Tibial artery (tissue), 4 donors: Measurements from ENCODE around the gene SEC14L6.

ENCODE experiments used
- DNase-seq, 2 donors: peaks; one replicate each; pipeline ENCODE4 v3.0.0-alpha.2; 2019
- H3K27ac ChIP-seq, 2 donors: fragments of 200-600 bp; sonication (generic) in 1 of 2; 1 replicate in 1 of 2; 2 replicates in 1 of 2; pipeline ENCODE4 v1.5.1; 2018 to 2019; ENCODE audit warnings: mild to moderate bottlenecking in 1 of 2
- H3K27me3 ChIP-seq, 2 donors: fragments of 200-600 bp; sonication (generic) in 1 of 2; one replicate each; pipeline versions ENCODE4 v1.5.1 to v1.6.0; 2016 to 2019
- H3K36me3 ChIP-seq, 3 donors: fragments of 200-600 bp; sonication (generic) in 2 of 3; one replicate each; pipeline ENCODE4 v1.5.1; 2016 to 2019; ENCODE audit warnings: mild to moderate bottlenecking in 2 of 3
- H3K4me1 ChIP-seq, 4 donors: fragments of 200-600 bp; sonication (generic) in 2 of 4; 1 replicate in 3 of 4; 2 replicates in 1 of 4; pipeline ENCODE4 v1.5.1; 2016 to 2019
- H3K4me3 ChIP-seq, 2 donors: fragments of 200-600 bp; sonication (generic) in 1 of 2; 1 replicate in 1 of 2; 2 replicates in 1 of 2; pipeline ENCODE4 v1.5.1; 2018 to 2019; ENCODE audit warnings: mild to moderate bottlenecking in 2 of 2
- H3K9me3 ChIP-seq, 3 donors: fragments of 200-600 bp; sonication (generic) in 1 of 3; one replicate each; pipeline ENCODE4 v1.5.1; 2016 to 2019
- intact Hi-C: fragments of 100-400 bp; cut with DNase I; formaldehyde crosslinking; loops from one replicate; pipeline ENCODE4 v1.15.0; 2023; ENCODE audit warnings: low total_unique reads
- TF ChIP-seq, protein P1 (sequence below), 2 experiments: fragments of 200-600 bp in 1 of 2; fragments of 450-650 bp in 1 of 2; IDR thresholded peaks; one replicate each; pipeline ENCODE4 v1.5.1; 2017 to 2019; ENCODE audit warnings: antibody characterized with exemption in 2 of 2, mild to moderate bottlenecking in 1 of 2, moderate library complexity in 1 of 2

Gene SEC14L6

GRCh38 chr22:30559889-30560288 is 13.3 kb upstream of the SEC14L6 start:
- Histone ChIP-seq H3K27ac (no peak overlapping the region), H3K4me1 (no peaks in the 10 kb centered on the region), H3K4me3 (no peak overlapping the region), H3K27me3 (no peaks in the 10 kb centered on the region), H3K9me3 (no peaks in the 10 kb centered on the region), H3K36me3 (peaks cover 0 to 12% (median 0%) of the 10 kb centered on the region in 3 donors)
- no peak for DNase-seq
- TF ChIP-seq, protein P1, sequence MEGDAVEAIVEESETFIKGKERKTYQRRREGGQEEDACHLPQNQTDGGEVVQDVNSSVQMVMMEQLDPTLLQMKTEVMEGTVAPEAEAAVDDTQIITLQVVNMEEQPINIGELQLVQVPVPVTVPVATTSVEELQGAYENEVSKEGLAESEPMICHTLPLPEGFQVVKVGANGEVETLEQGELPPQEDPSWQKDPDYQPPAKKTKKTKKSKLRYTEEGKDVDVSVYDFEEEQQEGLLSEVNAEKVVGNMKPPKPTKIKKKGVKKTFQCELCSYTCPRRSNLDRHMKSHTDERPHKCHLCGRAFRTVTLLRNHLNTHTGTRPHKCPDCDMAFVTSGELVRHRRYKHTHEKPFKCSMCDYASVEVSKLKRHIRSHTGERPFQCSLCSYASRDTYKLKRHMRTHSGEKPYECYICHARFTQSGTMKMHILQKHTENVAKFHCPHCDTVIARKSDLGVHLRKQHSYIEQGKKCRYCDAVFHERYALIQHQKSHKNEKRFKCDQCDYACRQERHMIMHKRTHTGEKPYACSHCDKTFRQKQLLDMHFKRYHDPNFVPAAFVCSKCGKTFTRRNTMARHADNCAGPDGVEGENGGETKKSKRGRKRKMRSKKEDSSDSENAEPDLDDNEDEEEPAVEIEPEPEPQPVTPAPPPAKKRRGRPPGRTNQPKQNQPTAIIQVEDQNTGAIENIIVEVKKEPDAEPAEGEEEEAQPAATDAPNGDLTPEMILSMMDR (IDR thresholded peaks at IDR 0.05) = no peak
- intact Hi-C loops = no loop called here

- Histone ChIP-seq H3K27me3 (no peaks in the 10 kb centered on the region), H3K4me3 (no peak overlapping the region), H3K4me1 (no peaks in the 10 kb centered on the region), H3K36me3 (peaks cover 0 to 16% (median 0%) of the 10 kb centered on the region in 3 donors), H3K9me3 (no peaks in the 10 kb centered on the region), H3K27ac (no peak overlapping the region)
- TF ChIP-seq, protein P1 (IDR thresholded peaks at IDR 0.05) = no peak
- DNase-seq = no peak
- intact Hi-C loops = no loop called here
These were observed 10.7 kb upstream of the SEC14L6 start for GRCh38 chr22:30557243-30557642.

DNA sequence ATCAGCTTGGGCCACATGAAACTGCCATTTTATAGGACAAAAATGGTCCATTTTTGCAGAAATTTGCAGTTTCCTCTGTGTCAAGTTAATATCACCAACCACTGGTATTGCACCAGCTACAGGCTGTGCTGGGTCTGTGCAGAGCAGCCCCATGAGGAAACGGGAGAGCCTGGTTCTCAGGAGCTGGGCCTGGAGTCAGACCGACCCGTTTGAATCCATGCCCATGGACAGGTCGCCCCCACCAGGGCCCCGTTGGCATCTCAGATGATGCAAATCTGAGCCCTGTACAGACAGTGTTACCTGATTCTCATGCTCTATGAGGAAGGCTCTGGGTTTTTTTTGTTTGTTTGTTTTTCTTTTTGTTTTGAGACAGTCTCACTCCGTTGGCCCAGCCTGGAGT is 9.8 kb upstream of the SEC14L6 start:
- H3K27ac ChIP-seq = no peak overlapping the region
- H3K9me3 ChIP-seq = no peaks in the 10 kb centered on the region
- DNase-seq = no peak
- H3K4me3 ChIP-seq = no peak overlapping the region
- TF ChIP-seq, protein P1 (IDR thresholded peaks at IDR 0.05) = no peak
- intact Hi-C loops = no loop called here
- peaks cover 0 to 16% (median 0%) of the 10 kb centered on the region in 3 donors for H3K36me3 ChIP-seq
- no peaks in the 10 kb centered on the region for H3K27me3 ChIP-seq
- no peaks in the 10 kb centered on the region for H3K4me1 ChIP-seq

DNA sequence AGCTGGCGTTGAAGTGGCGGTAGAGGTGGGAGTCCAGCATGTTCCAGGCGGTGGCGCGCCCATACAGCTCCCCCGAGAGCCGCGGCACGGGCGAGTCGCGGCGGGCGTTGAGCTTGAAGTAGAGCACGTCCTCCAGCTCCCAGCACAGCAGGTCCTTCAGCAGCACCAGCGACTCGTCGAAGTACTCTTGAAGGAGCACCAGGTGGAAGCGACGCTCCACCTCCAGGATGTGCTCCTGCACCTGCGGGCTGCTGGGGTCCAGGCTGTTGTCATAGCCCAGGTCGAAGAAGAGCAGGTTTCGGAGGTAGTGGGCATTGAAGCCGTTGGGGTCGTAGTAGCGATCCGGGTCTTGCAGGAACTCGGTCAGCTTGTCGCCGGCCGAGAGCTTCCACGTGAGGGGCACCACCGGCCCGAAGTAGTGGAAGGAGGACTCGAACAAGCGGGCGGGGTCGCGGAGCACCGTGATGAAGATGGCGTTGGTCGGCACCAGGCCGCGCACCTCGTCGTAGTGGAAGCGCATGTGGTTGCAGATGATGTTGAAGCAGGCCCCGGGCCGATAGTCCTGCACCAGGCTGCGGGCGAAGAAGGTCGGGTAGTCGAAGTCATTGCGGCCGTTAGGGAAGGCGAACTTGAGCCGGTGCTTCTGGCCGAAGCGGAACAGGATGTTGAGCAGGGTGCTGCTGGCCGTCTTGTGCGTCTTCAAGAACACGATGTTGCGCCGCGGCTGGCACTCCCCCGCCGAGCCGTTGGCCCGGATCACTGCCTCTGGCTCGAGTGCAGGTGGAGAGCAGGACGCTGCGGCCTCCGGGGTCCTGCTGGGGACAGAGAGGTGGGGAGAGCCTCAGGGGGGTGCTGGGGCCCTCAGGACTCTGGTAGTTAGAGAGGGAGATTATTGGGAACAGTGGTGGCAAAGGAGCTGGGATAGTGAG is 9.0 kb upstream of the SEC14L6 start:
- peaks cover 0 to 16% (median 0%) of the 10 kb centered on the region in 3 donors for H3K36me3 ChIP-seq
- intact Hi-C loops = no loop called here
- TF ChIP-seq, protein P1 (IDR thresholded peaks at IDR 0.05) = no peak
- no peaks in the 10 kb centered on the region for H3K9me3 ChIP-seq
- no peaks in the 10 kb centered on the region for H3K27me3 ChIP-seq
- H3K4me1 ChIP-seq = no peaks in the 10 kb centered on the region
- H3K27ac ChIP-seq = no peak overlapping the region
- DNase-seq = no peak
- H3K4me3 ChIP-seq = no peak overlapping the region

DNA sequence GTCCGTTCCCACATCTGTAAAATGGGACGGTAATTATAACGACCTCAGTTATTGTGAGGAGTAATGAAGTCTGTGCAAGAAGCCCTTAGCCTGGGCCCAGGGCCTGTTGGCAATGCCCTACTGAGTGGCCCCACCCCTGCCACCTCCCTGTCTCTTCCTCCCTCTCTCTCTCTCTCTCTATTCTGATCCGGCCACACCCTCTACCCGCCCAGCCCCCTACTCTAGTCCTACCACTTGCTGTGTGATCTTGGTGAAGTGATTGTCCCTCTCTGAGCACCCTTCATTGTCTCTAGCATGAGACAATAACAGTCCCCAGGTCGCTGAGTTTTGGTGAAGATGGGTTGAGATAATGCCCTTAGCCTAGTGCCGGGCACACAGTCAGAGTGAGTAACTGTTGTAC is 7.4 kb upstream of the SEC14L6 start:
- intact Hi-C loops = no loop called here
- Histone ChIP-seq H3K27me3 (no peaks in the 10 kb centered on the region), H3K36me3 (peaks cover 0 to 16% (median 0%) of the 10 kb centered on the region in 3 donors), H3K27ac (no peak overlapping the region), H3K9me3 (no peaks in the 10 kb centered on the region), H3K4me3 (no peak overlapping the region), H3K4me1 (no peaks in the 10 kb centered on the region)
- DNase-seq = no peak
- TF ChIP-seq, protein P1 (IDR thresholded peaks at IDR 0.05) = no peak
